Activated CD4-positive, alpha-beta T cell treated with anti-CD3 and anti-CD28 coated beads, Interleukin-10, Interleukin-2, amounts not matched to agents 100 ng/mL and 50 ng/mL, durations not matched to agents 16 hours and 8 hours (primary cell): ENCODE results near the gene SORCS2.

Experiments used
- DNase-seq: peaks from one replicate; pipeline ENCODE4 v3.0.0-alpha.2; 2020

SORCS2 gene

GRCh38 chr4:7309636-7310390, 117.5 kb downstream of the SORCS2 start:
- no peak for DNase-seq

- DNase-seq = no peak
Measured at GRCh38 chr4:7310451-7310850, 118.1 kb downstream of the SORCS2 start.

GRCh38 chr4:7311205-7311604, 118.9 kb downstream of the SORCS2 start:
- DNase-seq = no peak

GRCh38 chr4:7312691-7313090, 120.4 kb downstream of the SORCS2 start:
- DNase-seq = no peak

- DNase-seq = no peak
Measured at GRCh38 chr4:7313347-7313811, 121.0 kb downstream of the SORCS2 start.

GRCh38 chr4:7313991-7314390, 121.7 kb downstream of the SORCS2 start:
- DNase-seq = no peak

- no peak for DNase-seq
Measured at GRCh38 chr4:7315286-7315685, 122.9 kb downstream of the SORCS2 start.

- no peak for DNase-seq
Measured at GRCh38 chr4:7315935-7316334, 123.6 kb downstream of the SORCS2 start.

GRCh38 chr4:7319024-7319423, 126.7 kb downstream of the SORCS2 start:
- no peak for DNase-seq

GRCh38 chr4:7320206-7320797, 128.0 kb downstream of the SORCS2 start:
- no peak for DNase-seq

GRCh38 chr4:7322166-7322991, 130.0 kb downstream of the SORCS2 start:
- no peak for DNase-seq

GRCh38 chr4:7323461-7323871, 131.1 kb downstream of the SORCS2 start:
- DNase-seq = no peak

GRCh38 chr4:7323872-7324650, 131.7 kb downstream of the SORCS2 start:
- no peak for DNase-seq

GRCh38 chr4:7324651-7325121, 132.3 kb downstream of the SORCS2 start:
- DNase-seq = no peak

GRCh38 chr4:7325541-7325940, 133.2 kb downstream of the SORCS2 start:
- no peak for DNase-seq

- no peak for DNase-seq
Measured at GRCh38 chr4:7326306-7326692, 134.0 kb downstream of the SORCS2 start.

- DNase-seq = no peak
Measured at GRCh38 chr4:7326693-7327340, 134.5 kb downstream of the SORCS2 start.

GRCh38 chr4:7327341-7327885, 135.1 kb downstream of the SORCS2 start:
- DNase-seq = no peak

GRCh38 chr4:7328162-7328912, 136.0 kb downstream of the SORCS2 start:
- DNase-seq = no peak

GRCh38 chr4:7328913-7329638, 136.7 kb downstream of the SORCS2 start:
- no peak for DNase-seq
